A549 treated with ZK216348 at 1 μM for 4 hours (cell line): ENCODE results near the gene GPRC5A. TPM values are rescaled to one million over a fixed set of nuclear protein-coding genes. Genes with fewer than 3 reads are reported as not detected.

ENCODE experiments used
- total RNA-seq: library from RNA; stranded (reverse); fragments of 200-300 nt; extraction: Qiagen RNA extraction; gene quantifications from 5 replicates; pipeline ENCODE4 v1.2.3, GENCODE V29; 2022; ENCODE audit warnings: low read depth

Gene GPRC5A
- 233 to 522 TPM (median 421 TPM) in 5 replicates for total RNA-seq

GRCh38 chr12:12891080-12891880, at the start of gene GPRC5A:
Gene GPRC5A, plus strand, starts transcription at chr12:12891562. Its CDS starts 16,688 bp downstream, at chr12:12908250.

GRCh38 chr12:12952036-12952435, 60.7 kb downstream of the GPRC5A start, which contains the start of gene GPRC5D:
Gene GPRC5D, minus strand, starts transcription at chr12:12952170. Its CDS starts 1,786 bp downstream, at chr12:12950384.

Other genes starting within 250 kb of the GPRC5A start
- 0.63 to 1.5 TPM (median 1.0 TPM) in 5 replicates for gene GPR19, start 195.4 kb upstream of the GPRC5A start, total RNA-seq
- gene CDKN1B, start 174.2 kb upstream of the GPRC5A start, total RNA-seq: 12.7 to 20.2 TPM (median 19.3 TPM) in 5 replicates
- 0.16 to 0.70 TPM (median 0.22 TPM) in 5 replicates for gene APOLD1, start 105.9 kb upstream of the GPRC5A start, total RNA-seq
- 80.5 to 116 TPM (median 82.0 TPM) in 5 replicates for gene DDX47, start 78.2 kb upstream of the GPRC5A start, total RNA-seq
- not detected in 5 replicates for gene GPRC5D, start 60.6 kb downstream of the GPRC5A start, total RNA-seq
- gene HEBP1, start 108.7 kb downstream of the GPRC5A start, total RNA-seq: 52.3 to 62.9 TPM (median 54.7 TPM) in 5 replicates
- gene FAM234B, start 152.8 kb downstream of the GPRC5A start, total RNA-seq: 2.8 to 4.9 TPM (median 4.5 TPM) in 5 replicates
- gene GSG1, start 212.1 kb downstream of the GPRC5A start, total RNA-seq: 0.31 to 0.88 TPM (median 0.59 TPM) in 5 replicates